GM23338 (cell line): Measurements from ENCODE around the gene UVRAG. TPM values are rescaled to one million over a fixed set of nuclear protein-coding genes. Genes with fewer than 3 reads are reported as not detected.

Source experiments
- ATAC-seq: fragments of 200-7000 bp; cut with Tn5 transposase; 3 replicates; pipeline ENCODE4 v1.9.1; 2020
- DNase-seq: peaks from one replicate; pipeline ENCODE4 v3.0.0-alpha.2; 2015; ENCODE audit warnings: low spot score
- H2AFZ ChIP-seq: fragments of 200-600 bp; sonication (generic); 2 replicates; pipeline ENCODE4 v1.8.0; 2016; ENCODE audit warnings: antibody characterized with exemption, mild to moderate bottlenecking, moderate library complexity
- H3F3A ChIP-seq: fragments of 200-600 bp; sonication (generic); replicated peaks from 2 replicates; pipeline ENCODE4 v1.8.0; 2017; ENCODE audit warnings: antibody characterized with exemption, mixed run types, low read depth
- H3K27ac ChIP-seq: fragments of 200-600 bp; sonication (generic); 2 replicates; pipeline ENCODE4 v1.6.1; 2016; ENCODE audit warnings: low read depth
- H3K27me3 ChIP-seq: fragments of 200-600 bp; sonication (generic); 2 replicates; pipeline ENCODE4 v1.8.0; 2016; ENCODE audit warnings: mild to moderate bottlenecking, mixed run types, moderate library complexity; ENCODE audit not compliant: insufficient read depth
- H3K36me3 ChIP-seq: fragments of 200-600 bp; sonication (generic); 2 replicates; pipeline ENCODE4 v1.8.0; 2016; ENCODE audit warnings: mild to moderate bottlenecking; ENCODE audit not compliant: insufficient read depth
- H3K4me1 ChIP-seq: fragments of 200-600 bp; sonication (generic); 2 replicates; pipeline ENCODE4 v1.8.0; 2016; ENCODE audit warnings: mild to moderate bottlenecking, moderate library complexity; ENCODE audit not compliant: insufficient read depth
- H3K4me2 ChIP-seq: fragments of 200-600 bp; sonication (generic); 2 replicates; pipeline ENCODE4 v1.7.1; 2017; ENCODE audit warnings: mixed run types
- H3K4me3 ChIP-seq: fragments of 200-600 bp; sonication (generic); 2 replicates; pipeline ENCODE4 v1.6.1; 2016; ENCODE audit warnings: mixed run types
- H3K79me2 ChIP-seq: fragments of 200-600 bp; sonication (generic); replicated peaks from 2 replicates; pipeline ENCODE4 v1.8.0; 2017; ENCODE audit warnings: mild to moderate bottlenecking; ENCODE audit not compliant: insufficient read depth
- H3K9me2 ChIP-seq: fragments of 200-600 bp; sonication (generic); 2 replicates; pipeline ENCODE4 v1.8.0; 2017; ENCODE audit not compliant: insufficient read depth
- H4K20me1 ChIP-seq: fragments of 200-600 bp; sonication (generic); replicated peaks from 2 replicates; pipeline ENCODE4 v1.8.0; 2017; ENCODE audit warnings: mild to moderate bottlenecking; ENCODE audit not compliant: insufficient read depth
- H3K27ac Mint-ChIP-seq: 2 replicates; pipeline ENCODE4 v1.8.0; 2020; ENCODE audit warnings: inconsistent platforms, mild to moderate bottlenecking, moderate library complexity, mixed read lengths
- H3K27me3 Mint-ChIP-seq: 3 replicates; pipeline ENCODE4 v1.8.0; 2022; ENCODE audit warnings: low read depth, mild to moderate bottlenecking, moderate library complexity, mixed read lengths, inconsistent platforms; ENCODE audit not compliant: insufficient read depth, poor library complexity
- H3K36me3 Mint-ChIP-seq: 3 replicates; pipeline ENCODE4 v1.8.0; 2021; ENCODE audit warnings: low read depth, mild to moderate bottlenecking, inconsistent platforms, moderate library complexity, mixed read lengths
- H3K4me1 Mint-ChIP-seq: 3 replicates; pipeline ENCODE4 v1.8.0; 2020; ENCODE audit warnings: mild to moderate bottlenecking, inconsistent platforms, mixed read lengths
- H3K4me3 Mint-ChIP-seq: 3 replicates; pipeline ENCODE4 v1.8.0; 2021; ENCODE audit warnings: moderate library complexity, mild to moderate bottlenecking, inconsistent platforms, mixed read lengths
- H3K9me3 Mint-ChIP-seq: 3 replicates; pipeline ENCODE4 v1.8.0; 2020; ENCODE audit warnings: moderate library complexity, mild to moderate bottlenecking, inconsistent platforms, mixed read lengths
- CREB1 ChIP-seq: fragments of 250-450 bp; sonication (Bioruptor Pico); IDR thresholded peaks from 2 replicates; pipeline ENCODE4 v1.5.0; 2020; ENCODE audit warnings: low read depth, mild to moderate bottlenecking, moderate library complexity
- CTCF ChIP-seq, 2 experiments: fragments of 200-600 bp in 1 of 2; sonication (generic) in 1 of 2; conservative IDR thresholded peaks; 2 replicates each; pipeline versions ENCODE4 v1.5.1 to v1.6.1; 2016 to 2017; ENCODE audit warnings: antibody characterized with exemption in 2 of 2, low read depth in 2 of 2, mild to moderate bottlenecking in 2 of 2, moderate library complexity in 1 of 2
- ETS1 ChIP-seq: IDR thresholded peaks from 2 replicates; pipeline ENCODE4 v1.6.1; 2016; ENCODE audit warnings: antibody characterized with exemption
- EZH2 ChIP-seq: fragments of 200-600 bp; sonication (generic); IDR thresholded peaks from one replicate; pipeline ENCODE4 v1.8.0; 2017; ENCODE audit warnings: antibody characterized with exemption, mild to moderate bottlenecking, low read depth; ENCODE audit not compliant: unreplicated experiment
- EZH2phosphoT487 ChIP-seq: fragments of 200-600 bp; sonication (generic); IDR thresholded peaks from one replicate; pipeline ENCODE4 v1.8.1; 2018; ENCODE audit warnings: antibody characterized with exemption; ENCODE audit not compliant: unreplicated experiment
- JUNB ChIP-seq: IDR thresholded peaks from one replicate; pipeline ENCODE4 v1.6.1; 2016; ENCODE audit warnings: antibody characterized with exemption; ENCODE audit not compliant: unreplicated experiment
- NANOG ChIP-seq: IDR thresholded peaks from 2 replicates; pipeline ENCODE4 v1.6.1; 2016; ENCODE audit warnings: antibody characterized with exemption, borderline replicate concordance
- POLR2AphosphoS5 ChIP-seq: IDR thresholded peaks from 2 replicates; pipeline ENCODE4 v1.6.1; 2016; ENCODE audit warnings: antibody characterized with exemption, low read depth
- STAT1 ChIP-seq: IDR thresholded peaks from one replicate; pipeline ENCODE4 v1.6.1; 2016; ENCODE audit warnings: antibody characterized with exemption; ENCODE audit not compliant: unreplicated experiment
- ZNF114 ChIP-seq: fragments of 250-450 bp; sonication (Bioruptor Pico); IDR thresholded peaks from 2 replicates; pipeline ENCODE4 v1.5.0; 2020; ENCODE audit warnings: mild to moderate bottlenecking, moderate library complexity
- ZNF331 ChIP-seq: fragments of 250-450 bp; sonication (Bioruptor Pico); IDR thresholded peaks from 2 replicates; pipeline ENCODE4 v1.5.0; 2020; ENCODE audit warnings: low read depth, mild to moderate bottlenecking, moderate library complexity
- polyA plus RNA-seq: library from polyadenylated mRNA; unstranded; fragments of >200 nt; fragmentation: Nextera tagmentation; extraction: Ambion mirVana; gene quantifications from 2 replicates; pipeline ENCODE4 v1.2.1, GENCODE V29; 2016
- total RNA-seq: library from RNA; depleted of rRNA; stranded (reverse); fragments of >200 nt; shearing (Covaris generic); gene quantifications from 2 replicates; pipeline ENCODE4 v1.2.3, GENCODE V29; 2014
- TF ChIP-seq, protein P1 (sequence below): fragments of 250-450 bp; sonication (Bioruptor Pico); IDR thresholded peaks from 2 replicates; pipeline ENCODE4 v1.5.0; 2020; ENCODE audit warnings: mild to moderate bottlenecking, moderate library complexity
- TF ChIP-seq, protein P2 (sequence below): IDR thresholded peaks from one replicate; pipeline ENCODE4 v1.6.1; 2018; ENCODE audit warnings: antibody characterized with exemption; ENCODE audit not compliant: unreplicated experiment

UVRAG gene
- total and polyA plus RNA-seq, 2 experiments from 2014 or later: 15.3 to 17.4 TPM

DNA sequence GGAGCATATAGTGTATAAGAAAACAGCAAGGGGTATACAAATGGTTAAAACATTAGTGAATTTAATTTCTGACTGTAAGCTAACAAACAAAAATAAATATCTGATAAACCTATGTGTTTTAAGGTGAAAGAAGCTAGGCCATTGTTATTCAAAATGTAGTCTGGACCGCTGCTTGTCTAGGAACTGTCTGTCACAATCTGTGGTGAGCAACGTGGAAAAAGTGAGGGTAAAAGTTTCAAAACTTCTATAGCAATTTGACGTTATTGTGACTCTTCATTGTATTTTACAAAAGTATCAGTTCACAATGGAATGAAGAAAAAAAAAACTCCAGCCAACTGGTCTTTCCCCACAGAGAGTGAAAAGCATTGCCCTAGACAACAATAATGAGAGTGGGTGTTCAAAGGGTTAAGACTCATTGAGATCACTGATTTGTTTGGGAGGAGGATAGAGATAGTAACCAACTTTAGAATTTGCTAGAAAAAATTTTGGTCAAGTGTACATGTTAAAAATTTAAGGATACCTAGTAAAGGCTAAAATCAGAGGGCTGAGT, 79.1 kb downstream of the UVRAG start:
- Histone ChIP-seq H2AFZ (no peak overlapping the region), H3K4me1 (no peaks in the 10 kb centered on the region), H4K20me1 (no peaks in the 10 kb centered on the region; the same call in 1 of the 2 replicates), H3F3A (no peaks in the 10 kb centered on the region), H3K4me3 (no peak overlapping the region), H3K4me2 (no peak overlapping the region), H3K27me3 (no peaks in the 10 kb centered on the region), H3K9me2 (no peaks in the 10 kb centered on the region), H3K36me3 (no peaks in the 10 kb centered on the region), H3K27ac (no peak overlapping the region), H3K79me2 (no peaks in the 10 kb centered on the region; the same call in 1 of the 2 replicates)
- no peak for DNase-seq
- Mint-ChIP-seq H3K4me3 (no peak overlapping the region), H3K27ac (no peak overlapping the region), H3K27me3 (no peaks in the 10 kb centered on the region), H3K36me3 (0 out of 3 replicates have a peak, but pooled peaks cover 3% of the 10 kb centered on the region), H3K4me1 (no peaks in the 10 kb centered on the region; the same call in 2 of the 3 replicates), H3K9me3 (no peaks in the 10 kb centered on the region)
- no peak for ATAC-seq
- TF ChIP-seq EZH2: no peak
- TF ChIP-seq ETS1: no peak
- TF ChIP-seq JUNB: no peak
- TF ChIP-seq, protein P1, sequence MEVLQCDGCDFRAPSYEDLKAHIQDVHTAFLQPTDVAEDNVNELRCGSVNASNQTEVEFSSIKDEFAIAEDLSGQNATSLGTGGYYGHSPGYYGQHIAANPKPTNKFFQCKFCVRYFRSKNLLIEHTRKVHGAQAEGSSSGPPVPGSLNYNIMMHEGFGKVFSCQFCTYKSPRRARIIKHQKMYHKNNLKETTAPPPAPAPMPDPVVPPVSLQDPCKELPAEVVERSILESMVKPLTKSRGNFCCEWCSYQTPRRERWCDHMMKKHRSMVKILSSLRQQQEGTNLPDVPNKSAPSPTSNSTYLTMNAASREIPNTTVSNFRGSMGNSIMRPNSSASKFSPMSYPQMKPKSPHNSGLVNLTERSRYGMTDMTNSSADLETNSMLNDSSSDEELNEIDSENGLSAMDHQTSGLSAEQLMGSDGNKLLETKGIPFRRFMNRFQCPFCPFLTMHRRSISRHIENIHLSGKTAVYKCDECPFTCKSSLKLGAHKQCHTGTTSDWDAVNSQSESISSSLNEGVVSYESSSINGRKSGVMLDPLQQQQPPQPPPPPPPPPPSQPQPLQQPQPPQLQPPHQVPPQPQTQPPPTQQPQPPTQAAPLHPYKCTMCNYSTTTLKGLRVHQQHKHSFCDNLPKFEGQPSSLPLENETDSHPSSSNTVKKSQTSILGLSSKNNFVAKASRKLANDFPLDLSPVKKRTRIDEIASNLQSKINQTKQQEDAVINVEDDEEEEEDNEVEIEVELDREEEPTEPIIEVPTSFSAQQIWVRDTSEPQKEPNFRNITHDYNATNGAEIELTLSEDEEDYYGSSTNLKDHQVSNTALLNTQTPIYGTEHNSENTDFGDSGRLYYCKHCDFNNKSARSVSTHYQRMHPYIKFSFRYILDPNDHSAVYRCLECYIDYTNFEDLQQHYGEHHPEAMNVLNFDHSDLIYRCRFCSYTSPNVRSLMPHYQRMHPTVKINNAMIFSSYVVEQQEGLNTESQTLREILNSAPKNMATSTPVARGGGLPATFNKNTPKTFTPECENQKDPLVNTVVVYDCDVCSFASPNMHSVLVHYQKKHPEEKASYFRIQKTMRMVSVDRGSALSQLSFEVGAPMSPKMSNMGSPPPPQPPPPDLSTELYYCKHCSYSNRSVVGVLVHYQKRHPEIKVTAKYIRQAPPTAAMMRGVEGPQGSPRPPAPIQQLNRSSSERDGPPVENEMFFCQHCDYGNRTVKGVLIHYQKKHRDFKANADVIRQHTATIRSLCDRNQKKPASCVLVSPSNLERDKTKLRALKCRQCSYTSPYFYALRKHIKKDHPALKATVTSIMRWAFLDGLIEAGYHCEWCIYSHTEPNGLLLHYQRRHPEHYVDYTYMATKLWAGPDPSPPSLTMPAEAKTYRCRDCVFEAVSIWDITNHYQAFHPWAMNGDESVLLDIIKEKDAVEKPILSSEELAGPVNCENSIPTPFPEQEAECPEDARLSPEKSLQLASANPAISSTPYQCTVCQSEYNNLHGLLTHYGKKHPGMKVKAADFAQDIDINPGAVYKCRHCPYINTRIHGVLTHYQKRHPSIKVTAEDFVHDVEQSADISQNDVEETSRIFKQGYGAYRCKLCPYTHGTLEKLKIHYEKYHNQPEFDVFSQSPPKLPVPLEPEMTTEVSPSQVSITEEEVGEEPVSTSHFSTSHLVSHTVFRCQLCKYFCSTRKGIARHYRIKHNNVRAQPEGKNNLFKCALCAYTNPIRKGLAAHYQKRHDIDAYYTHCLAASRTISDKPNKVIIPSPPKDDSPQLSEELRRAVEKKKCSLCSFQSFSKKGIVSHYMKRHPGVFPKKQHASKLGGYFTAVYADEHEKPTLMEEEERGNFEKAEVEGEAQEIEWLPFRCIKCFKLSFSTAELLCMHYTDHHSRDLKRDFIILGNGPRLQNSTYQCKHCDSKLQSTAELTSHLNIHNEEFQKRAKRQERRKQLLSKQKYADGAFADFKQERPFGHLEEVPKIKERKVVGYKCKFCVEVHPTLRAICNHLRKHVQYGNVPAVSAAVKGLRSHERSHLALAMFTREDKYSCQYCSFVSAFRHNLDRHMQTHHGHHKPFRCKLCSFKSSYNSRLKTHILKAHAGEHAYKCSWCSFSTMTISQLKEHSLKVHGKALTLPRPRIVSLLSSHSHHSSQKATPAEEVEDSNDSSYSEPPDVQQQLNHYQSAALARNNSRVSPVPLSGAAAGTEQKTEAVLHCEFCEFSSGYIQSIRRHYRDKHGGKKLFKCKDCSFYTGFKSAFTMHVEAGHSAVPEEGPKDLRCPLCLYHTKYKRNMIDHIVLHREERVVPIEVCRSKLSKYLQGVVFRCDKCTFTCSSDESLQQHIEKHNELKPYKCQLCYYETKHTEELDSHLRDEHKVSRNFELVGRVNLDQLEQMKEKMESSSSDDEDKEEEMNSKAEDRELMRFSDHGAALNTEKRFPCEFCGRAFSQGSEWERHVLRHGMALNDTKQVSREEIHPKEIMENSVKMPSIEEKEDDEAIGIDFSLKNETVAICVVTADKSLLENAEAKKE (CRISPR knock-in tag): no peak
- TF ChIP-seq STAT1: no peak
- TF ChIP-seq, protein P2, sequence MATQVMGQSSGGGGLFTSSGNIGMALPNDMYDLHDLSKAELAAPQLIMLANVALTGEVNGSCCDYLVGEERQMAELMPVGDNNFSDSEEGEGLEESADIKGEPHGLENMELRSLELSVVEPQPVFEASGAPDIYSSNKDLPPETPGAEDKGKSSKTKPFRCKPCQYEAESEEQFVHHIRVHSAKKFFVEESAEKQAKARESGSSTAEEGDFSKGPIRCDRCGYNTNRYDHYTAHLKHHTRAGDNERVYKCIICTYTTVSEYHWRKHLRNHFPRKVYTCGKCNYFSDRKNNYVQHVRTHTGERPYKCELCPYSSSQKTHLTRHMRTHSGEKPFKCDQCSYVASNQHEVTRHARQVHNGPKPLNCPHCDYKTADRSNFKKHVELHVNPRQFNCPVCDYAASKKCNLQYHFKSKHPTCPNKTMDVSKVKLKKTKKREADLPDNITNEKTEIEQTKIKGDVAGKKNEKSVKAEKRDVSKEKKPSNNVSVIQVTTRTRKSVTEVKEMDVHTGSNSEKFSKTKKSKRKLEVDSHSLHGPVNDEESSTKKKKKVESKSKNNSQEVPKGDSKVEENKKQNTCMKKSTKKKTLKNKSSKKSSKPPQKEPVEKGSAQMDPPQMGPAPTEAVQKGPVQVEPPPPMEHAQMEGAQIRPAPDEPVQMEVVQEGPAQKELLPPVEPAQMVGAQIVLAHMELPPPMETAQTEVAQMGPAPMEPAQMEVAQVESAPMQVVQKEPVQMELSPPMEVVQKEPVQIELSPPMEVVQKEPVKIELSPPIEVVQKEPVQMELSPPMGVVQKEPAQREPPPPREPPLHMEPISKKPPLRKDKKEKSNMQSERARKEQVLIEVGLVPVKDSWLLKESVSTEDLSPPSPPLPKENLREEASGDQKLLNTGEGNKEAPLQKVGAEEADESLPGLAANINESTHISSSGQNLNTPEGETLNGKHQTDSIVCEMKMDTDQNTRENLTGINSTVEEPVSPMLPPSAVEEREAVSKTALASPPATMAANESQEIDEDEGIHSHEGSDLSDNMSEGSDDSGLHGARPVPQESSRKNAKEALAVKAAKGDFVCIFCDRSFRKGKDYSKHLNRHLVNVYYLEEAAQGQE: no peak
- no peak for TF ChIP-seq CREB1 (CRISPR knock-in tag)
- no peak for TF ChIP-seq NANOG
- TF ChIP-seq CTCF (conservative IDR thresholded peaks at IDR 0.05; ENCODE audit: low read depth in 2 of 2): no peak
- TF ChIP-seq POLR2AphosphoS5: no peak
- no peak for TF ChIP-seq ZNF331
- no peak for TF ChIP-seq EZH2phosphoT487
- no peak for TF ChIP-seq ZNF114 (CRISPR knock-in tag)
